Ovary (tissue), 3 donors: Measurements from ENCODE around the gene SDK1.

Experiments used
- EP300 ChIP-seq: sonication (generic); formaldehyde crosslinking; IDR thresholded peaks from one replicate; pipeline ENCODE4 v1.6.1; 2017; ENCODE audit warnings: antibody characterized with exemption
- POLR2A ChIP-seq: fragments of 450-650 bp; IDR thresholded peaks from one replicate; pipeline ENCODE4 v1.6.1; 2017; ENCODE audit warnings: antibody characterized with exemption, mild to moderate bottlenecking, moderate library complexity
- TF ChIP-seq, protein P1 (sequence below), 3 donors: fragments of 450-650 bp in 2 of 3; fragments of 200-600 bp in 1 of 3; IDR thresholded peaks; one replicate each; pipeline versions ENCODE4 v1.5.1 to v1.8.0; 2016 to 2022; ENCODE audit warnings: antibody characterized with exemption in 3 of 3, mild to moderate bottlenecking in 1 of 3
- donor health status: DM: no; HTN: no; CAD: no.

DNA sequence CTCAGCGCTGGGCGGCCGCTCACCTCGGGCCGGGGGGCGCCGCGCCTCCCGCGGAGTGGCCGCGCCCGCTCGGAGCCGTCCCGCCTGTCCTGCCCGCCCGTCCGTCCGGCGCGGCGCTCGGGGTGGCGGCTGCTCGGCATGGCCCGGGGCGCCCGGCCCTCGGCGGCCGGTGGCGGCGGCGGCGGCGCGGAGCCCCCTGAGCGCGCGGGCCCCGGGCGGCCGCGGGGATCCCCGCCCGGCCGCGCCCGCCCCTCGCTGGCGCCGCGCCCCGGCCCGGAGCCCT lies 338 bp downstream of the SDK1 start:
- TF ChIP-seq, protein P1, sequence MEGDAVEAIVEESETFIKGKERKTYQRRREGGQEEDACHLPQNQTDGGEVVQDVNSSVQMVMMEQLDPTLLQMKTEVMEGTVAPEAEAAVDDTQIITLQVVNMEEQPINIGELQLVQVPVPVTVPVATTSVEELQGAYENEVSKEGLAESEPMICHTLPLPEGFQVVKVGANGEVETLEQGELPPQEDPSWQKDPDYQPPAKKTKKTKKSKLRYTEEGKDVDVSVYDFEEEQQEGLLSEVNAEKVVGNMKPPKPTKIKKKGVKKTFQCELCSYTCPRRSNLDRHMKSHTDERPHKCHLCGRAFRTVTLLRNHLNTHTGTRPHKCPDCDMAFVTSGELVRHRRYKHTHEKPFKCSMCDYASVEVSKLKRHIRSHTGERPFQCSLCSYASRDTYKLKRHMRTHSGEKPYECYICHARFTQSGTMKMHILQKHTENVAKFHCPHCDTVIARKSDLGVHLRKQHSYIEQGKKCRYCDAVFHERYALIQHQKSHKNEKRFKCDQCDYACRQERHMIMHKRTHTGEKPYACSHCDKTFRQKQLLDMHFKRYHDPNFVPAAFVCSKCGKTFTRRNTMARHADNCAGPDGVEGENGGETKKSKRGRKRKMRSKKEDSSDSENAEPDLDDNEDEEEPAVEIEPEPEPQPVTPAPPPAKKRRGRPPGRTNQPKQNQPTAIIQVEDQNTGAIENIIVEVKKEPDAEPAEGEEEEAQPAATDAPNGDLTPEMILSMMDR (IDR thresholded peaks at IDR 0.05): no peak
- TF ChIP-seq POLR2A (no peak), EP300 (no peak)
